Mesodermal cell (in vitro differentiated cells): ENCODE data around the gene BCL2L11.

Experiments
- H3K27ac ChIP-seq: 2 replicates; pipeline ENCODE4 v1.7.0; 2013; ENCODE audit warnings: mild to moderate bottlenecking, low read depth, low read length, moderate library complexity; ENCODE audit not compliant: severe bottlenecking
- H3K36me3 ChIP-seq: 2 replicates; pipeline ENCODE4 v1.7.1; 2013; ENCODE audit warnings: mild to moderate bottlenecking, low read length, moderate library complexity; ENCODE audit not compliant: control insufficient read depth, insufficient read depth
- H3K4me1 ChIP-seq: one replicate; pipeline ENCODE4 v1.7.1; 2013; ENCODE audit warnings: mild to moderate bottlenecking, low read length; ENCODE audit not compliant: insufficient read depth, control insufficient read depth, poor library complexity, severe bottlenecking
- H3K4me3 ChIP-seq: 2 replicates; pipeline ENCODE4 v1.7.0; 2013; ENCODE audit warnings: low read length, control low read depth, mild to moderate bottlenecking; ENCODE audit not compliant: insufficient read depth, poor library complexity, severe bottlenecking; ENCODE audit errors: extremely low read depth
- H3K9me3 ChIP-seq: 2 replicates; pipeline ENCODE4 v1.7.1; 2013; ENCODE audit warnings: mild to moderate bottlenecking, low read length, moderate library complexity; ENCODE audit not compliant: control insufficient read depth
- WGBS, 2 experiments: methylation state at CpG; one replicate each; pipeline ENCODE4 v1.1.5; 2013; ENCODE audit warnings: missing lambda C conversion rate in 2 of 2; ENCODE audit not compliant: insufficient coverage in 2 of 2; 5-methylcytosine and 5-hydroxymethylcytosine counted together

Gene BCL2L11

GRCh38 chr2:111118481-111118980 lies 2.2 kb upstream of the BCL2L11 start:
- peak overlapping the region; percentile 68 for H3K4me3 ChIP-seq
- WGBS, 2 experiments: 0 to 1% methylated on average over 26 to 33 of the region's 33 CpGs
- H3K9me3 ChIP-seq: no peaks in the 10 kb centered on the region
- no peaks in the 10 kb centered on the region for H3K36me3 ChIP-seq
- no peak overlapping the region for H3K27ac ChIP-seq
- H3K4me1 ChIP-seq: peaks cover 20% of the 10 kb centered on the region

DNA sequence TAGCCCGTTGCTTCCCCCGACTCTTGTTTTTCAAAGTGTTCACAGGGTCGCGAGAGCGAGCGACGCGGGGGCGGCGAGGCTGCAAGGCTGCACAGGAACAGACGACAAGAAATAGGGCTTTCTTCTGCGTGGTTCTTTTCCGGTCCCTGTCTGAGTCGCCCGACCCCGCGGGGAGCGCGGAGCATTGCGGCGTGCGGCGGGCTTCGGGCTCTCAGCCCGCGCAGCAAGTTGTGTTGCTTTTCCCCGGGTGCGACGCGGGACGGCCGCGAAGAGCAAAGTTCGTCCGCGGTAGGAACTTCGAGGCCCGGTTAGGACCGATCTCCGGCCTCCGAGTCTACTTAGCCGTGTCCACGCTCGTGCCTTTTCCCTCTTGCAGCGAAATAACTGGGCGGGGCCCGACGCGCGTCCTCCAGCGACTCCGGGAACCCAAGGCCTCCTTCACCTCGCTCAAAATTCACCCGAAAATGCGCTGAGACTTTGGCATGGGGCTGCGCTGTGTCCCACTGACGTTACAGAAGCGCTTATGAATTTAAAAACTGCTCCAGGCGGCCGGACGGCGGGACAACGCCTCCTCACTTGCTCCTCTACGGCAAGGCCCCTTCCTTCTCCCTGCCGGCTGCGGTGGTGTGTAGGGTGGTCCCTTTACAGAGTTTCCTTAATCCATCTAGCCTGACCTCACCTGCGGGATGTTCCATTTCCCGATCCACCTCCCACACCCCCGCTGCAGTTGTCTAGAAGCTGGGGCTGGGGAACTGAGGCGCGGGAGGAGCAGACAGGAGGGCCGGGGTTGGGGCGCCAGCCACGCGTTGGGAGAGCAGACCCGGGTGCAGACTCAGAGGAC lies 1.5 kb upstream of the BCL2L11 start:
- 0 to 1% methylated on average over 61 to 64 of the region's 76 CpGs for WGBS, 2 experiments
- H3K9me3 ChIP-seq: no peaks in the 10 kb centered on the region
- H3K36me3 ChIP-seq: peaks cover 6% of the 10 kb centered on the region
- H3K4me3 ChIP-seq: peak overlapping the region; percentile 68
- peaks cover 24% of the 10 kb centered on the region for H3K4me1 ChIP-seq
- H3K27ac ChIP-seq: no peak overlapping the region

DNA sequence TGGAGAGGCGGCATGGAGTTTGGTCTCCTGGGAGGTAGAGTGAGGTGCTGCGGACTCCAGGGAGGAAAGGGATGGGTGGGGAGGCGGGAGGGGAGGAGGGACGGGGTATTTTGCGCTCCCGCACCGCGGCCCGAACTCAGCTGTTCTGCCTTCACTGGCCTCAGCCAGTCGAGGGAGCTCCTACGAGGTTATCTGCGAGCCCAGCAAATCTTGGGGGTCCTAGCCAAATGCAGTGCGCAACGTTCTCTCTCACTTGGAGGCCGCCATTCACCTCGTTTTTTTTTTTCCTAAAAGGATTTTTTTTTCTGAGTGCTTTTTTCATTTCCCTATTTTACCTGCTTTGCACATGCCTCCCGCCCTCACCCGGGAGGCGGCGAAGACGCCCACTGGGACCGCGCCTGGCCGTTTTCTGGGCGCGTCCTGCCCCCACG lies 877 bp upstream of the BCL2L11 start:
- H3K4me1 ChIP-seq: peaks cover 24% of the 10 kb centered on the region
- H3K27ac ChIP-seq: no peak overlapping the region
- H3K36me3 ChIP-seq: peaks cover 12% of the 10 kb centered on the region
- 1 to 3% methylated on average over 25 to 26 of the region's 27 CpGs for WGBS, 2 experiments
- H3K4me3 ChIP-seq: peak overlapping the region; percentile 68
- no peaks in the 10 kb centered on the region for H3K9me3 ChIP-seq

DNA sequence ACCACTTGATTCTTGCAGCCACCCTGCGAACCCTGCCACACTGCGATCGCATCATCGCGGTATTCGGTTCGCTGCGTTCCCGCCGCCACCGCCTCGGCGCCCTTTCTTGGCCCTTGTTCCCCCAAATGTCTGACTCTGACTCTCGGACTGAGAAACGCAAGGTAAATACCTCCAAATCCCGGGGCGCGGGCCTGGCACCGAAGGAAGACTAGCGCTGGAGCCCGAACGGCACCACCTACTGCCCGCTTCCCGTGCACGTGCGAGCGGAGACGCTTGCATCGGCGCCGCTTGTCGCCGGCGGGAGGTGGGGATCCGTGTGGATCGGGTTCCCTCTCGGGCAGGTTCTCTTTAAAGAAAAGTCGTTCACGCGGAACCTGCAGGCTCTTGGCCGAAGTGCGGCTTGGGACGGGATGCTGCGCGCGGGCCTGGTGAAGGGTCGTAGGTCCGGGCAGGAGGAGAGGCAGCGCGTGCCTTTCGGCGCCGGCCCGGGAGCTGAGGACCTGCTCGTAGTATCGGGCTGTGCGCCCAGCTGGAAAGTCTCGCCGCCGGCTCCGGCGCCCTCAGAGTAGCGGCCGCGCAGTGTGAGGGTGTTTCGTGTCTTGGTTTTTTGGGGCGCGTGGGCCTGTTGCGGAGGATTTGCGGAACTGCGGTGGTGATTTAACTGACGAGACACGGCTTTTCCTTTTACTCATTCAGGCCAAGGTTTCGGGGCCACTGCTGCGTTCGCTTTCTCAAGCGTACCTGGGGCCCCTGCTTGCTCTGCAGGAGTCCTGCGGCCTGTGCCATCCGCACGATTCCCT lies 514 bp downstream of the BCL2L11 start:
- H3K27ac ChIP-seq: peak overlapping the region; percentile 36

GRCh38 chr2:111121828-111122630 lies 1.3 kb downstream of the BCL2L11 start:
- Histone ChIP-seq H3K4me1 (peaks cover 24% of the 10 kb centered on the region), H3K36me3 (peaks cover 24% of the 10 kb centered on the region), H3K4me3 (peak overlapping the region; percentile 68), H3K9me3 (no peaks in the 10 kb centered on the region), H3K27ac (no peak overlapping the region)
- 1 to 2% methylated on average over 63 to 84 of the region's 93 CpGs for WGBS, 2 experiments

More for the DNA sequence above, 514 bp downstream of the BCL2L11 start:
- peaks cover 24% of the 10 kb centered on the region for H3K4me1 ChIP-seq
- peaks cover 24% of the 10 kb centered on the region for H3K36me3 ChIP-seq
- no peaks in the 10 kb centered on the region for H3K9me3 ChIP-seq
- peak overlapping the region; percentile 68 for H3K4me3 ChIP-seq
- WGBS, 2 experiments: 0% methylated on average over 67 to 76 of the region's 80 CpGs

DNA sequence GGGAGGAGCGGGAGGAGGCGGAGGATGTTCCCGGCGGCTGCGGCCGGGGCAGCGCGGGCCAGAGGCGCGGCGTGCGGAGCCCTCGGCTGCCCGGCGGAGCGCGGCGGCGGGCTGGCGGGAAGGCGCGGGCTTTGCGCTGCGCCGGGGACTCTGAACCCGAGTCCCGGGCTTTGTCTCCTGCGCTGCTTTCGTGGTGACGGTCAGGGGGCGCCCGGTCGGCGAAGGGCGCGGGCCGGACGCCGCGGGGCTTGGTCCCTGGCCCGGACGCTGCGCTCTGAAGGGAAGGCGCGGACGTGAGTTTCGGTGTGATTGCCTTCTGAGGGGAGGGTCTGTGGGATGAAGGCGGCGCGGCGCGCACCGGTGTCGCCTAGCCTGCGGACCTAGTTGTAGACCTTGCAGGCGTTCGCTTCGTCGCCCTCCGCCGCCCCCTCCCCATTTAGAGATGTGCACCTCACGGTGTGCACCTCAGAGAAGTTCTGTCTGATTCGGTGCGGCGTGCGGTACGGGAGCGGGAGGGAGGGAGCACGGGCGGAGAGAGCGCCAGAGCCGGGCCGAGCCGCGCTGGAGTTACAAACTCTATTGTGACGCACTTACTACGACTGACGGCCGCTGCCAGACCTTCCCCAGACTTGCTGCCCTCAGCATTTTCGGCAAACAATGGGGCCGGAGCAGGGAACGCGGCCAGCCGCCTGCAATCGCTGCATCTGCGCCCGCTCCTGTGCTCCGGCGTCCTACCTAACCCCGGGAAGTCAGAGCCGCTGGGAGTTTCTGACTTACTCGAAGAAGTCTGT lies 2.1 kb downstream of the BCL2L11 start:
- peak overlapping the region; percentile 68 for H3K4me3 ChIP-seq
- peaks cover 19% of the 10 kb centered on the region for H3K4me1 ChIP-seq
- peaks cover 29% of the 10 kb centered on the region for H3K36me3 ChIP-seq
- 1% methylated on average over 73 to 76 of the region's 92 CpGs for WGBS, 2 experiments
- H3K27ac ChIP-seq: peak overlapping the region; percentile 92
- H3K9me3 ChIP-seq: no peaks in the 10 kb centered on the region

DNA sequence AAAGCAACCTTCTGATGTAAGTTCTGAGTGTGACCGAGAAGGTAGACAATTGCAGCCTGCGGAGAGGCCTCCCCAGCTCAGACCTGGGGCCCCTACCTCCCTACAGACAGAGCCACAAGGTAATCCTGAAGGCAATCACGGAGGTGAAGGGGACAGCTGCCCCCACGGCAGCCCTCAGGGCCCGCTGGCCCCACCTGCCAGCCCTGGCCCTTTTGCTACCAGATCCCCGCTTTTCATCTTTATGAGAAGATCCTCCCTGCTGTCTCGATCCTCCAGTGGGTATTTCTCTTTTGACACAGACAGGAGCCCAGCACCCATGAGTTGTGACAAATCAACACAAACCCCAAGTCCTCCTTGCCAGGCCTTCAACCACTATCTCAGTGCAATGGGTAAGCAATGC lies 3.0 kb downstream of the BCL2L11 start:
- peaks cover 38% of the 10 kb centered on the region for H3K36me3 ChIP-seq
- H3K4me1 ChIP-seq: peaks cover 13% of the 10 kb centered on the region
- H3K9me3 ChIP-seq: no peaks in the 10 kb centered on the region
- 74 to 78% methylated on average over 5 to 6 of the region's 7 CpGs for WGBS, 2 experiments
- H3K4me3 ChIP-seq: peak overlapping the region; percentile 68
- no peak overlapping the region for H3K27ac ChIP-seq

- H3K4me1 ChIP-seq: peaks cover 5% of the 10 kb centered on the region
- 100% methylated on average over 1 of the region's 1 CpG; no CpG with 5 or more reads in 1 of the 2 experiments for WGBS, 2 experiments
- no peak overlapping the region for H3K4me3 ChIP-seq
- no peak overlapping the region for H3K27ac ChIP-seq
- peaks cover 52% of the 10 kb centered on the region for H3K36me3 ChIP-seq
- no peaks in the 10 kb centered on the region for H3K9me3 ChIP-seq
These were observed 5.9 kb downstream of the BCL2L11 start for GRCh38 chr2:111126581-111126980.

DNA sequence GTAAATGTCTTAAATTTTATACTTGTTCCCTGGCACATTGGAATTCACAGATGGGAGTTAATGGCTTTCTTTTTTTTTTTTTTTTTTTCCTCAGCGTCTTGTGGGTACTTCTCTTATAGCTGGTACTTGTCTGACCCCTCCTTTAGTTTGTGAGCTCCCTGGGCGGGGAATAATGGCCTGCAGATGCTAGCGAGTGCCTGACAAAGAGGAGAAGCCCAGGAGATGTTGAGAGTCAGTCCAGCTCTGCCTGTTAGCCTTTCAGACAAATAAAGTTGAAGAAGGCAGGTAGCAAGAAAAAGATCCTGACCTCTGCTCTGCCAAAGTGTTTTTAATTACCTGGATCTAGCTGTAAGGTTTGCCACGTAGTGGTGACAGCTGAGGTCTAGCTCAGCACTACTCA lies 6.6 kb downstream of the BCL2L11 start:
- no peak overlapping the region for H3K4me3 ChIP-seq
- no peaks in the 10 kb centered on the region for H3K9me3 ChIP-seq
- H3K36me3 ChIP-seq: peaks cover 53% of the 10 kb centered on the region
- peaks cover 5% of the 10 kb centered on the region for H3K4me1 ChIP-seq
- WGBS, 2 experiments: 82 to 100% methylated on average over 3 of the region's 4 CpGs
- H3K27ac ChIP-seq: no peak overlapping the region
